T-helper 2 cell treated with Interferon-gamma antibody and Interleukin-4, amounts not matched to agents 5 μg/mL and 100 μg/mL, for 36 hours (primary cell): ENCODE data around the gene COL25A1.

Source experiments
- DNase-seq: peaks from one replicate; pipeline ENCODE4 v3.0.0; 2021; ENCODE audit warnings: low spot score
- H3K27ac Mint-ChIP-seq: one replicate; pipeline ENCODE4 v1.8.0; 2021; ENCODE audit warnings: mild to moderate bottlenecking, mixed read lengths
- H3K27me3 Mint-ChIP-seq: one replicate; pipeline ENCODE4 v1.8.0; 2021; ENCODE audit warnings: low read depth, mixed read lengths
- H3K36me3 Mint-ChIP-seq: one replicate; pipeline ENCODE4 v1.8.0; 2021; ENCODE audit warnings: low read depth, mixed read lengths
- H3K4me1 Mint-ChIP-seq: one replicate; pipeline ENCODE4 v1.8.0; 2021; ENCODE audit warnings: low read depth, mixed read lengths
- H3K4me3 Mint-ChIP-seq: one replicate; pipeline ENCODE4 v1.8.0; 2022; ENCODE audit warnings: mild to moderate bottlenecking, moderate library complexity, mixed read lengths
- H3K9me3 Mint-ChIP-seq: one replicate; pipeline ENCODE4 v1.8.0; 2021; ENCODE audit warnings: mixed read lengths

Gene COL25A1

DNA sequence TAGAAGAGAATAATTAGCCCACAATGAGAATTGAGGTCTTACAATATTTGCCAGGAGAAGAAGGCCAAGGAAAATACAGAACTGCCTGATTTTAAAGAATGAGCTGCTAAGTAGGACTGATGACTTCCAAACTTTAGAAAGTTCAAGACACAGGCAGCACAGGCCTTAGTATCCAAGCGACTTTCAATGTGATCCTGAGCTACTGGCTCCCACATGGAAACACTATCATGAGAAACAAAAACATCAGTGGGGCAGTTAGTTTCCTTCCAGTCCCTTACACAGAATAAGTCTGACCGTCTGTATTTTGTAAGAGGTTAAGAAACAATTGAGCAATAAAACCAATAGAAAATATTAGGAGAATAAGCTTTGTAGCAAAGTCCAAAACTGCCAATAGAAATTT lies 251.4 kb downstream of the COL25A1 start:
- Mint-ChIP-seq H3K9me3 (no peaks in the 10 kb centered on the region), H3K4me1 (peaks cover 15% of the 10 kb centered on the region), H3K36me3 (no peaks in the 10 kb centered on the region), H3K4me3 (no peak overlapping the region), H3K27ac (no peak overlapping the region), H3K27me3 (peaks cover 2% of the 10 kb centered on the region)
- no peak for DNase-seq

- Mint-ChIP-seq H3K27me3 (peaks cover 2% of the 10 kb centered on the region), H3K9me3 (no peaks in the 10 kb centered on the region), H3K4me1 (peaks cover 15% of the 10 kb centered on the region), H3K4me3 (no peak overlapping the region), H3K36me3 (no peaks in the 10 kb centered on the region), H3K27ac (no peak overlapping the region)
- DNase-seq: no peak
These were observed 252.5 kb downstream of the COL25A1 start for GRCh38 chr4:109049926-109050325.

GRCh38 chr4:109046471-109047201 lies 255.8 kb downstream of the COL25A1 start:
- peaks cover 3% of the 10 kb centered on the region for H3K9me3 Mint-ChIP-seq
- H3K4me3 Mint-ChIP-seq: peak overlapping the region; percentile 32
- DNase-seq: no peak
- H3K27ac Mint-ChIP-seq: no peak overlapping the region
- H3K27me3 Mint-ChIP-seq: peaks cover under 1% of the 10 kb centered on the region
- H3K4me1 Mint-ChIP-seq: peaks cover 9% of the 10 kb centered on the region
- H3K36me3 Mint-ChIP-seq: no peaks in the 10 kb centered on the region

DNA sequence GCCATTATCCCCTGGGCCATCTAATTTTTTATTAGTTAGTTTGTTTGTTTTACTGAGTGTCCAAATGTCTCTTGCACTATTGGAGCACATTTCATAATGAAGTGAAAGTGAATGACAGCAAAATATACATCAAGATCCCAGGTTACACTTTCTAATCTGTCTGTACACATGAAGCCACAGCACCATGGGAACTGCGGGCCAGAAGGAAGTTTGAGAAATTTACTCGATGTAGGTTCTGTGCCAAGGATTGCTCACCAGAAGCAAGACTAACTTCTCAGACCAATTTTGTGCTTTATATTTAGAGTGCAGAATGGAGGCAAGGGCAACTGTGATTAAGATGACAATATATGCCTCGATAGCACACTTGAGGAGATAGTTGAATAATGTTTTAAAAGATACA lies 258.0 kb downstream of the COL25A1 start:
- peaks cover 3% of the 10 kb centered on the region for H3K27me3 Mint-ChIP-seq
- no peak overlapping the region for H3K4me3 Mint-ChIP-seq
- DNase-seq: no peak
- no peaks in the 10 kb centered on the region for H3K36me3 Mint-ChIP-seq
- no peak overlapping the region for H3K27ac Mint-ChIP-seq
- H3K9me3 Mint-ChIP-seq: peaks cover 3% of the 10 kb centered on the region
- peaks cover 9% of the 10 kb centered on the region for H3K4me1 Mint-ChIP-seq

- peaks cover 3% of the 10 kb centered on the region for H3K9me3 Mint-ChIP-seq
- DNase-seq: no peak
- peaks cover 8% of the 10 kb centered on the region for H3K27me3 Mint-ChIP-seq
- H3K27ac Mint-ChIP-seq: no peak overlapping the region
- H3K36me3 Mint-ChIP-seq: no peaks in the 10 kb centered on the region
- peaks cover 9% of the 10 kb centered on the region for H3K4me1 Mint-ChIP-seq
- no peak overlapping the region for H3K4me3 Mint-ChIP-seq
These were observed 259.2 kb downstream of the COL25A1 start for GRCh38 chr4:109043286-109043685.

DNA sequence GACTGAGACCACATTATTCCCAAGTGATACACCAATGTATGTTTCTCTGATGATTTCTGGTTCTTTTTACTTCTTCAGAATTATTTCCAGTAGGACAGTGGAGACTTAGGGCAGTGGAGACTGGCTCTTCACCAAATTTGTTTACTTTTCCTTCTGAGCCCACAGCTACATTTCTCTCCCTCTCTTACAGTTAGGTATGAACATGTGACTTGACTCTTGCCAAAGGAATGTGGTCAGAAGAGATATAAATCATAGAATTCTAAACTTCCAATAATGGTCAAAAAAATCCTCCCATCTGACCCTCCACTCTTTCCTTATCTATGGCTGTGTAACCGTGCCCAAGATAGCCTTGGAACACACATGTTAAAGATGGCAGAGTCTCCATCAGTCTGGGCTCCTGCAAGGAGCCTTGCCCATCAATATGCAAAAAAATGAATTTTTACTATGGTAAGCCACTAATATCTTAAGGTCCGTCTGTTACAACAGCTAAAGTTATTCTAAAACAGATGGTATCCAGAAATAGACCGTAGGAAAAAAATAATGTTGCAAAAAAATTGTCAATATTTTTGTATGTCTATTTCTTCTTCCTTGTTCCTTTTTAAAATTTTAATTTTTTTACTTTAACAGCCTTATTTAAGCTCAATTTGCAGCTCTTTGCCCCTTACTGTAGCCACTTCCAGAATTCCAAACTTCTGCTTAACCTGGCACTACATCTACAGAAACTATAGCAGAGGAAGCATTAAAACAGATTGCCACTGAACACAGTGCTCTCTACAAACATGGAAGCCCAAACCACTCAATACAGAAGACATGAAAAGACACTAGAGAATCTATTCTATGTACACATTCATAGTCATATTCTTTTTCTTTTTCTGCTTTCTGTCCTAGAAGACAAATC lies 260.7 kb downstream of the COL25A1 start:
- Mint-ChIP-seq H3K4me3 (no peak overlapping the region), H3K27ac (no peak overlapping the region), H3K9me3 (peaks cover 3% of the 10 kb centered on the region), H3K4me1 (peaks cover 6% of the 10 kb centered on the region), H3K27me3 (peaks cover 10% of the 10 kb centered on the region), H3K36me3 (no peaks in the 10 kb centered on the region)
- DNase-seq: no peak

DNA sequence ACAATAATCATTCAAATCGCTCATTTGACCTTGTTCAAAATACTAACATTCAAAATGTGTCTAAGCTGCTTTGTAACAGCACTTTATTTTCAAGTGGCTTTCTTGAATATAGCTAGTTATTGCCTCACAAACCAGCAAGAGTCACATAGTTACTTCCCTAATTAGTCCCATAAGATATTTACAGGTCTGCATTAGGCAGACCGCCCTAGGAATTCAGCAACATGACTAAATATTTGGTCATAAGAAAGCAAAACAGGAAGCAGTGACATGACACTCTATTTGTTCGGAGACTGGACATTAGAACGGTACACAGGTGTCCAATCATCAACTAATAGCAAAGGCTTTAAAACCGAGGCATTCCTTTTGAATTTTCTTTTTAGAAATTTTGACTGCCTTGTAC lies 262.0 kb downstream of the COL25A1 start:
- no peak for DNase-seq
- peaks cover 3% of the 10 kb centered on the region for H3K9me3 Mint-ChIP-seq
- no peak overlapping the region for H3K27ac Mint-ChIP-seq
- H3K4me3 Mint-ChIP-seq: no peak overlapping the region
- H3K4me1 Mint-ChIP-seq: peaks cover 2% of the 10 kb centered on the region
- no peaks in the 10 kb centered on the region for H3K36me3 Mint-ChIP-seq
- H3K27me3 Mint-ChIP-seq: peaks cover 10% of the 10 kb centered on the region

DNA sequence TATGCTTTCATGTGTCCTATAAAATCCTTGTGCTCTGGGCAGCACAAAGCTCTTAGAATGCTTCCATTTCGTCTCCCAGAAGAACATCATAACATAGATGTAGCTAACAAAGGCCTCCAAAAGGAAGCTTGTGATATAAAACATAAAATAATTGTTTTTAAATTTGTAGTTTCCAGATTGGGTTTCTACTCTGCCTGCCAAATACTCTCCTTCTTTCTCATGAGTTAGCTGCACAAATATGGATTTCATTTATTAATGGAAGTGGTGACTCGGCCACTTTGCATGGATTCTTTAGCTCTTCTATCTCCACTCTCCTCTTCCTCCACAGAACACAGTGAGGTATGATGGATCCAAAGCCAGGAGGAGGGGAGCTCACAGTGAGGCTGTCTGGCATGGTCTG lies 265.4 kb downstream of the COL25A1 start:
- Mint-ChIP-seq H3K9me3 (peaks cover 1% of the 10 kb centered on the region), H3K4me3 (no peak overlapping the region), H3K27me3 (peaks cover 15% of the 10 kb centered on the region), H3K4me1 (no peaks in the 10 kb centered on the region), H3K36me3 (no peaks in the 10 kb centered on the region), H3K27ac (no peak overlapping the region)
- DNase-seq: no peak

DNA sequence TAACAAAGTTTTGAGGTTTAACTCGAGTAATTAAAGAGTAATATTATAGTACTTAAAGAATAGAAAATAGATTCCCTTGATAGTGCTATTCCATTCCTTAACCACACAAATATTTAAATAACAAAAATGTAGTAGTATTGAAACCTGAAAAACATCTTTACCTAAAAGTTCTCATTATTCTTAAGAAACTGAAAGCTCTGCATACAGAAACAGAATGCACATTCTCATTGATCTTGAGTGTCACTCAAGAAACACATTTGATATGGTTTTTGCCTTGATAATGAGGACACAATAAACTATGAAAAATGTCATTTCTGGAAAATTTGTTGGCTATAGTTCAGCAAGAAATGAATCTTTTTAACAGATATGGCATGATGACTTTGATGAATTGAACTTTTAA lies 268.5 kb downstream of the COL25A1 start:
- no peak overlapping the region for H3K27ac Mint-ChIP-seq
- no peaks in the 10 kb centered on the region for H3K9me3 Mint-ChIP-seq
- H3K4me3 Mint-ChIP-seq: no peak overlapping the region
- H3K27me3 Mint-ChIP-seq: peaks cover 11% of the 10 kb centered on the region
- H3K4me1 Mint-ChIP-seq: no peaks in the 10 kb centered on the region
- no peak for DNase-seq
- no peaks in the 10 kb centered on the region for H3K36me3 Mint-ChIP-seq

DNA sequence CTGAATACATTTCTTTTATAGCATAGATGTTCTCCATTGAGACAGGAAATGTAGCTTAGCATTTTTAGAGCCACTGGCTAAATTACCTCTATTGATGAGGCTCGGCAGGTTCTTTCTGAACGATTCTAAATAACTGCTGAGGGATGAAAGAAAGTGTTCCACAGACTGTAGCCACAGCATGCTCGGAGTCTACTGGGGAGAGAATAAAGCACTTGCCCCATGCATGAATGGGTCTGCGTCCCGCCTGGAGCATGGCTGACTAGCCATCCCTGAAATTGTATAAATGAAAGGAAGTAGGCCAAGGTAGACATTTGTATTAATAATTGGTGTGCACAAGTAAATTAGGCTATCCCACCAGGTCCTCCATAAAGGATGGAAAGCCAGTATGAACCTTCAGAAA lies 269.8 kb downstream of the COL25A1 start:
- H3K4me1 Mint-ChIP-seq: no peaks in the 10 kb centered on the region
- no peaks in the 10 kb centered on the region for H3K36me3 Mint-ChIP-seq
- H3K4me3 Mint-ChIP-seq: no peak overlapping the region
- no peak overlapping the region for H3K27ac Mint-ChIP-seq
- no peaks in the 10 kb centered on the region for H3K9me3 Mint-ChIP-seq
- no peak for DNase-seq
- peaks cover 7% of the 10 kb centered on the region for H3K27me3 Mint-ChIP-seq

DNA sequence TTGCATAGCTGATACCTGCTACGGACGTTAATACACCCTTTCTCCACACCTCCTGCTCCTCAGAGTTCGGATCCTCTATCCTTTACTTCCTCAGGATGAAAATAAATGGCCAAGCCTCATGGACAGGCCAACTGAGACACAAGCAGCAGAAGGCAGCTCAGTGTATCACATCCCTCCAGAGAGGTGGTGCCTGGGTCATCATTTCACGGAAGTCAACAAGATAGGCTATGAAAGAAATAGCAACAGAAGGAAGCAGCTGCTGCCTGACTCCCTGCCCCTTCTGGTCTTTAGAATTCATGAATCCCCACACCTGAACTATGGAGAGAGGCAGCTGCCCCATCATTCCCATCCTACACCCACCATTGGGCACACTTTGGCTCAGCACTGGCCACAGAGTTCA lies 272.5 kb downstream of the COL25A1 start:
- Mint-ChIP-seq H3K27me3 (peaks cover 5% of the 10 kb centered on the region), H3K36me3 (no peaks in the 10 kb centered on the region), H3K27ac (no peak overlapping the region), H3K9me3 (no peaks in the 10 kb centered on the region), H3K4me3 (no peak overlapping the region), H3K4me1 (no peaks in the 10 kb centered on the region)
- DNase-seq: no peak

DNA sequence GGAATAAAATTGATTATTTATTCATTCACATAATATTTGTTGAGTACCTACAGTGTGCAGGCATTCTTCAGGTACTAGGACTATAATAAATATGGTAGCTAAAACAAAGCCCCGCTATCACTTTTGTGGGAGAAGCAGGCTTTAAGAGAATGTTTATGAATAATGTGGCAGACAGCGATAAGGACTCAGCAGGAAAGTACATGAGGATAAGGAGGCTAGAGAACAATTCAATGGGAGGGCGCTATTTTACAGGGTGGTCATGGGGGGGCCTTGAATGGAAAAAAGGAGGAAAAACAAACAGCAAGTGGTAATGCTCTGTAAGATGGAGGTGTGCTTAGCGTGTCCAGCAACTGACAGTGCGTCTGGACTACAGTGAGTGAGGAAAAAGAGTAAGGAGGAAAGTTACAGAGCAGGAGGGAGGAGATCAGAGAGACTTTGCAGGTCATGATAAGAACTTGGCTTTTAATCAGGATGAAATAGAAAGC lies 275.4 kb downstream of the COL25A1 start:
- H3K27ac Mint-ChIP-seq: no peak overlapping the region
- DNase-seq: no peak
- no peaks in the 10 kb centered on the region for H3K27me3 Mint-ChIP-seq
- H3K4me1 Mint-ChIP-seq: no peaks in the 10 kb centered on the region
- peaks cover 8% of the 10 kb centered on the region for H3K9me3 Mint-ChIP-seq
- no peak overlapping the region for H3K4me3 Mint-ChIP-seq
- H3K36me3 Mint-ChIP-seq: peaks cover 3% of the 10 kb centered on the region

- DNase-seq: no peak
- Mint-ChIP-seq H3K4me1 (no peaks in the 10 kb centered on the region), H3K9me3 (peaks cover 12% of the 10 kb centered on the region), H3K27me3 (no peaks in the 10 kb centered on the region), H3K27ac (no peak overlapping the region), H3K36me3 (peaks cover 5% of the 10 kb centered on the region), H3K4me3 (no peak overlapping the region)
These were observed 275.9 kb downstream of the COL25A1 start for GRCh38 chr4:109026588-109026987.

DNA sequence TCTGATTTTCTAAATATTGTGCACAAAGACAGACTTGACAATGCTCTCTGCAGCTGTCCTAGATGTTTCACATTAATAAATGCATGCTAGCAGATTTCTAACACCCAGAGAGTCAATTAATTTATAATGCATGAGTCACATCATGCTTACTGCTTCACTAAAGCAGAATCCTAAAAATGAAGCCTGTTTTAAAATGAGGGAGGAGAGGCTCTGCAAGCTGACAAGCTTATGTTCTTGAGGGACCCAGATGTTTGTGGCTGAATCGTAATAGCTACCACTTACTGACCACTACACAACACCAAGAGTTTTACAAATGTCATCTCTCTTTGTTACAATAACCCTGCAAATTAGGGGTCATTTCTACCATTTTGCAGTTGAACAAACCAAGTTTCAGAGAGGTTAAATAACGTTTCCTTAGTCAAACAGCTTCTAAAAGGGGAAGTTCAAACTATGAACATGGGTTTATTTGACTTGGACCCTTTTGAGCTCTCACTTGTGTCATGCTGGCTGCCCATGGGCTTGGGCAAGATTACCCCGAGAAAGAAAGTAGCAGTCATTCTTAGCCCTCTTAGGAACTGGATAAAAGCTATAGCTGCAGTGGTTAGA lies 276.9 kb downstream of the COL25A1 start:
- H3K4me1 Mint-ChIP-seq: no peaks in the 10 kb centered on the region
- no peak overlapping the region for H3K4me3 Mint-ChIP-seq
- H3K36me3 Mint-ChIP-seq: peaks cover 5% of the 10 kb centered on the region
- H3K27ac Mint-ChIP-seq: no peak overlapping the region
- H3K9me3 Mint-ChIP-seq: peaks cover 19% of the 10 kb centered on the region
- DNase-seq: no peak
- H3K27me3 Mint-ChIP-seq: no peaks in the 10 kb centered on the region
